GM19043 (cell line): ENCODE measurements around the gene TTLL7.

Experiments used
- ATAC-seq: cut with Tn5 transposase; IDR thresholded peaks from one replicate; pipeline ENCODE4 v1.9.1; 2021; ENCODE audit warnings: low read depth; ENCODE audit not compliant: unreplicated experiment

The TTLL7 gene

GRCh38 chr1:83829106-83829505 lies 169.8 kb downstream of the TTLL7 start:
- ATAC-seq = no peak

GRCh38 chr1:83828456-83828855 lies 170.5 kb downstream of the TTLL7 start:
- no peak for ATAC-seq

- ATAC-seq = no peak
Measured at GRCh38 chr1:83827741-83828140, 171.2 kb downstream of the TTLL7 start.

DNA sequence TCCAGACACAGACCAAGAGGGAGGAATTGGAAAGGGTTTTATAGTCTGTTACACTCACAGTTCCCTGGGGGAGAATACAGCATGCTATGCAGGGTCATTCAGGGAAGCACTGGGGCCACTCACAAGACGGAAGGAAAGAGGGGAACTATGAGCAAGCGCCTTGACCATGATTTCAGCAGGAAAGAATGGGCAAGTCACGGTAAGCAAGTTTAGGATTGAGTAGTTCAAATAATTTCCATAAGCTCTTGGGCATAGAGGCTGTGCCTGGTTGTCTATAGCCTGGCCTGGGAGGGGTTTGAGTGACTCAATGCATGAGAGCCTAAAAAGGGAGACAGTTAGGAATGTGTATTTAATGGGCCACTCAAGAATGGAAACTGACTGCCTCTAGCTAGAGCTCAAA lies 176.7 kb downstream of the TTLL7 start:
- ATAC-seq = no peak

GRCh38 chr1:83819436-83819835 lies 179.5 kb downstream of the TTLL7 start:
- no peak for ATAC-seq

DNA sequence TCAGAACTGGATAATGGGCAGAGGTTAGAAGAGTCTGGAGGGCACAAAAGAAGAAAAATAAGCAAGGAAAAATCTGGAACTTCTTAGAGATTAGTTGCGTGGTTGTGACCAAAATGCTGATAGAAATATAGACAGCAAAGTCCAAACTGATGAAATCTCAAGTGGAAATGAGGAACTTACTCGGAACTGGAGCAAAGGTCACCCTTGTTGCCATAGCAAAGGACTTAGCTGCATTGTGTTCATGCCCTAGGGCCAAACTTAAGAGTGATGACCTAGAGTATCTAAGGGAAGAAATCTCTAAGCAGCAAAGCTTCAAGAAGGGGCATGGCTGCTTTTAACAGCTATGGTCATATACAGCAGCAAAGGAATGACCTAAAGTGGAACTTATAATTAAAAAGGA lies 180.0 kb downstream of the TTLL7 start:
- ATAC-seq = no peak

DNA sequence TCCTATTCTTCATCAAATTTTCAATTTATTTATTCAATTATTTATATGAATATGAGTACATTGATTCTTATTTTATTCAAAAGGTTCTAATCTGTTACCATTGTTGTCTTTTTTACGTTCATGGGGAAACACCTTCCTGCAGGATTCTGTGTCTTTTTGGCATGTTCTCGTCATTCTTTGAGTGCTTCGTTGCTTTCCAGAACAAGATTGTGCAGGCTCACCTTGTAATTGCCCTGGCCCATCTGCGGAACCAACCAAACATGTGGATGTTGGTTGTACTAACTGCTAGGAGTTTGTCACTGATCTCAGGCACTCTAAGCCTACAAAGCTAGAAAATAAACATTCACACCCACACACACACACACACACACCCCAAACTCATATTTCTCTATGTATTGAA lies 182.1 kb downstream of the TTLL7 start:
- ATAC-seq = no peak

GRCh38 chr1:83815330-83815729 lies 183.6 kb downstream of the TTLL7 start:
- ATAC-seq = no peak
